ENCODE data around the gene ALPP.
"Not testable (repeated sequence)": the region's sequence is repeated elsewhere in the genome, so short reads cannot be mapped to it uniquely, and the experiment has no call there.

The ALPP gene
- 0 reads per million in 4 experiments for total RNA-seq

DNA sequence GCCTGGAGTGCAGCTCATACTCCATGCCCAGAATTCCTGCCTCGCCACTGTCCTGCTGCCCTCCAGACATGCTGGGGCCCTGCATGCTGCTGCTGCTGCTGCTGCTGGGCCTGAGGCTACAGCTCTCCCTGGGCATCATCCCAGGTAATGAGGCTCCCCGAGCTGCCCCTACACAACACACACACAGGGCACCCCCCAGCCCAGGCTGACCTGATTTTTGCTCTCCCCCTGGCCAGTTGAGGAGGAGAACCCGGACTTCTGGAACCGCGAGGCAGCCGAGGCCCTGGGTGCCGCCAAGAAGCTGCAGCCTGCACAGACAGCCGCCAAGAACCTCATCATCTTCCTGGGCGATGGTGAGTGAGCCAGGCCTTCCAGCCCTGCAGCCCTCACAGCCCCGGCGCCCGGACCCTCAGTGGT lies at the start of gene ALPP:
Gene ALPP, plus strand, starts transcription at position 17 of the 417 bp plus-strand sequence. Its CDS starts 52 bp downstream, at position 69.
- not testable (repeated sequence) for DNase-seq

GRCh38 chr2:232329716-232330067 lies 48.9 kb upstream of the ALPP start:
- no peak for DNase-seq

GRCh38 chr2:232330068-232330999 lies 48.2 kb upstream of the ALPP start:
- DNase-seq, result no peak

GRCh38 chr2:232331061-232331460 lies 47.5 kb upstream of the ALPP start:
- DNase-seq, result not testable (repeated sequence)

DNA sequence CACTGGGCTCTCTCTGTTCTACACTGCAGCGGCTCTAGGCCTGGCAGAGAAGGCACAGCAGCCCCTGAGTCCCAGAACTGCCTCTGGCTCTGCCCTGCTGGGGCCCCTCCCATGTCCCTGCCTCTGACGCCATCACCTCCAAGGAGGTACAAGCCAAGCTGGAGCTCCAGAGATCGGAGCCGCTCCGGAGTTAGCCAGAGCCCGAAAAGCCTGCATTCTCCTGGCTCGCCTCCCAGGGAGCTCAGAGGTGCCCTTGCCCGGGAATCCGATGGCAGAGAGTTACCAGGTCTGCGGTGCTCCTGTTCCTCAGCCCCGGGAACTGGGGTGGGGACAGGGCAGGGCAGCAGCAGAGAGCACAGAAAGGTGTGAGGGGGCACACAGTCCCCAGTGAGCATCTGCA lies 46.9 kb upstream of the ALPP start:
- not testable (repeated sequence) for DNase-seq

- not testable (repeated sequence) for DNase-seq
Observed at GRCh38 chr2:232332244-232332939, 46.2 kb upstream of the ALPP start.

- DNase-seq, result no peak
Observed at GRCh38 chr2:232332940-232333259, 45.7 kb upstream of the ALPP start.

DNA sequence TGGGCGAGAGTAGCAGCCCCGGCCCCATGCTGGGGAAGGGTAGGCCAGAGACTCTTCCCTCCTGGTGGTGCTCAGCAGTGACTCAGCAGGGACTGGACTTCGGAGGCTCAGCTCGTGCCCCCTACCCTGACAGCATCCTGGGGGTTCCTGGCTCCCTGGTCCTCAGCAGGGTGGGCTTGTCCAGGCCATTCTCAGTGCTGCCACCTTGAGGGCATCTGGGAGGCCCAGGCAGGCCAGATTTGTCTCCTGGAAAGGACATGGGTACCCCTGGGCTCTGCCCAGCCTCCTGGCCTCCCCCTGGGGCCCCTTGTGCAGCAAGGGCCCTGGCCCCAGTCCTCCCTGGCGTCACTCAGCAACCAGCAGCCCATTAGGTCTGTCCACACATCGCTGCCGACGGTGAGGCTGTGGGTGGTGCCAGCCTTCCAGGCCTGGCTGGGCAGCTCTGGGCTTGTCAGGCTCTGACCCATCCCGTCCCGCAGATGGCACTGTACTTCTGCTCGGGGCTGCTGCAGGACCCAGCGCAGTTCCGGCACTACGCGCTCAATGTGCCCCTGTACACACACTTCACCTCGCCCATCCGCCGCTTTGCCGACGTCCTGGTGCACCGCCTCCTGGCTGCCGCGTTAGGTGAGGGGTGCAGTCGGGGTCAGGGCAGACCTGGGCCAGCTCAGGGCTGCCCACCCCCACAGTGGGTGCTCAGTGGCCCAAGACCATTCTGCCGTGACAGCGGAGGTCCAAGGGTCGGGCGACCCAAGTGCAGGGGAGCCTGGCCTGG lies 45.0 kb upstream of the ALPP start:
- no peak for DNase-seq

DNA sequence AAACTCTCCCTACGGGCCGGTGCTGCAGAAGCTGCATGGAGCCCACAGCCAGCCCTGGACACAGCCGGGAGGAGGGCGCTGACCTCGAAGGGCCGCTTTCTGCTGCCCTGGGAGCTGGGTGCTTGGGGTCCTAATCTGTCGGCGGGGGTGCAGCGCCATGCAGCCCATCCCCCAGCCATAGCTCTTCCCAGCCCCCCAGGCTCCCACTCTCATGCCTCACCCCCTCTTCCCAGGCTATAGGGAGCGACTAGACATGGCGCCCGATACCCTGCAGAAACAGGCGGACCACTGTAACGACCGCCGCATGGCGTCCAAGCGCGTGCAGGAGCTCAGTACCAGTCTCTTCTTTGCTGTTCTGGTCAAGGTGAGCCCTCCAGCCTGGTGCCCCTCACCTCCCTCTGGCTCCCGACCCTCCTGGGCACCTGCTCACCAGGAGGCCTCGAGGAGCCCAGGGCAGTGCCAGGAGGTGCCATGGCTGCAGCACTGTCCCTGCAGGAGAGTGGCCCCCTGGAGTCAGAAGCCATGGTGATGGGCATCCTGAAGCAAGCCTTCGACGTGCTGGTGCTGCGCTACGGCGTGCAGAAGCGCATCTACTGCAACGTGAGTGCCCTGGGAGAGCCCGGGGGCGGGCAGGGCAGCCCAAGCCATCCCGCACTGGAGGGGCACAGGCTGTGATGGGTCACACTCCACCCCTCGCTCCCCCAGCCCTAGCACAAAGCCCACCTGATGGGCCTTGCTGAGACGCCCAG lies 44.2 kb upstream of the ALPP start:
- DNase-seq, result not testable (repeated sequence)

- DNase-seq, result not testable (repeated sequence)
Observed at GRCh38 chr2:232334885-232335205, 43.7 kb upstream of the ALPP start.

DNA sequence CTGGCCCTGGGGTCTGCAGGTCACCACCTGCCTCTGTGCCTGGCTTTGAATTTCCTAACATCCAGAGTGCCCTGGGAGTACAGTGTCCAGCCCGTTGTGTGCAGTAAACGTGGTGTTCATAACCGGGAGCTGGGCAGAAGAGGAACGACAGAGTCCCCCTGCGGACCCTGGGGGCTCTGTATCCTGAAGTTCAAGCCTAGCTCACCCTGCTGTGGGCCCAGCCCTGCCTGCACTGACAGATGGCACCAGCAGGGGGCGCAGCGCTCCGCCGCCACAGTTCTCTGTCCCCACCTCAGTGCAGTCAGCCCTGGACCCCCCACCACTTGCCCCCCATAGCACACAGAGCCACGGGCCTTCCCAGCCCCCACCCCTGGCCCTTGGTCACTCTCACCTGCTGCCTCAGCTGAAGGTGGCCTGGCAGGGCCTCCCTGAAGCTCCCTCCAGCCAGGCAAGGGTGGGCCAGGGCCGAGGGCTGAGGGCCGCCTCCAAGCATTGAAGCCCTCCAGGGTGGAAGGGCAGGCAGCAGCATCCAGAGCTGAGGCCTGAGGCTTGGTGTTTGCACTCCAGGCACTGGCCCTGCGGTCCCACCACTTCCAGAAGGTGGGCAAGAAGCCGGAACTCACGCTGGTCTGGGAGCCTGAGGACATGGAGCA lies 43.2 kb upstream of the ALPP start:
- not testable (repeated sequence) for DNase-seq

GRCh38 chr2:232335859-232336215 lies 42.7 kb upstream of the ALPP start:
- no peak for DNase-seq

- no peak for DNase-seq
Observed at GRCh38 chr2:232336241-232336736, 42.3 kb upstream of the ALPP start.

DNA sequence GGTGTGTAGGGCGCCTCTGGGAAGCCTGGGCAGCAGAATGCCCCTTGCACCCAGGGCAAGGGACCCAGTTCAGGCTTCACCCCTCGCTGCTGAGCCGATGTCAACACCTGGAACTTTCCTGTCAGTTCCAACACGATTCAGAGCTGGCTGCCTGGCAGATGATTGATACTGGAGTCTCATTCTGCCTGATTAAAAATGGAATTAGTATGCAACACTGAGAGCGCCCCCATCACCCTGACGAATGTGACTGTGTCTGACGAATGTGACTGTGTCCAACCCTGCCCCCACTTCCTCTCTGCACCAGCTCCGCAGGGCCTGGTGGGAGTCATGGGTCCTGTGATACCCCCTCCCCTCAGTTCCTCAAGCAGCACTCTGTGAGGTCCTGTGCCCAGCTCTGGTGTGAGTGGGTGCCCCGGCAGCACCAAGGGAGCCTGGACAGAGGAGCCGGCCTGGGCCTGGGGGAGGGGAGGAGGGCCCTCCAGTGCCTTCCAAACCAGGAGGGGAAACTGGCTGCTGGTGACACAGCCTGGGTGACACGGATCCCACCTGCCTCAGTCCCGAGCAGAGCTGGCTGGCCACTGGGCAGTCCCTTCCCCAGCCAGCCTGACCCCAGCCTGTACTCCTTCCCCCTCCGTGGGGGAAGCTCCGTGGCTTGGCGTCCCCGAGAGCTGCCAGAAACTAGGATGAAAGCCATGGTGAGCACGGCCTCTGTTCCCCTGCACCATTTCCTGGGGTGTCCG lies 41.4 kb upstream of the ALPP start:
- DNase-seq, result no peak

GRCh38 chr2:232338094-232338758 lies 40.3 kb upstream of the ALPP start:
- DNase-seq, result not testable (repeated sequence)

DNA sequence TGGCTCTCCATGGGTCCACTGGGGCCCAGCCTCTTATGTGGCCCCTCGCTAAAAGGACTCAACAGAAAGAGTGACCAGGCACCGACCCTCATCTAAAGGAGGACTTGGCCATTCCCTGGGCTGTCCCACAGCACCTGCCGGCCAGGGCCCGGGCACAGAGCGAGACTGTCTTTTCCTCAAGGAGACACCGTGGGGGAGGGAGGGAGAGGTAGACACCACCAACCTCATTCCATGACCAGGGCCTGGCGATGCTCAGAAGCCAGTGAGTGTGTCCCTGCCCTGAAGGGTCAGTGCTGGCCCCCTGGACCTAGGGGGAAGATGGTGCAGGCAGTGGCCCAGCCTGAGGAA lies 39.8 kb upstream of the ALPP start:
- DNase-seq, result no peak

DNA sequence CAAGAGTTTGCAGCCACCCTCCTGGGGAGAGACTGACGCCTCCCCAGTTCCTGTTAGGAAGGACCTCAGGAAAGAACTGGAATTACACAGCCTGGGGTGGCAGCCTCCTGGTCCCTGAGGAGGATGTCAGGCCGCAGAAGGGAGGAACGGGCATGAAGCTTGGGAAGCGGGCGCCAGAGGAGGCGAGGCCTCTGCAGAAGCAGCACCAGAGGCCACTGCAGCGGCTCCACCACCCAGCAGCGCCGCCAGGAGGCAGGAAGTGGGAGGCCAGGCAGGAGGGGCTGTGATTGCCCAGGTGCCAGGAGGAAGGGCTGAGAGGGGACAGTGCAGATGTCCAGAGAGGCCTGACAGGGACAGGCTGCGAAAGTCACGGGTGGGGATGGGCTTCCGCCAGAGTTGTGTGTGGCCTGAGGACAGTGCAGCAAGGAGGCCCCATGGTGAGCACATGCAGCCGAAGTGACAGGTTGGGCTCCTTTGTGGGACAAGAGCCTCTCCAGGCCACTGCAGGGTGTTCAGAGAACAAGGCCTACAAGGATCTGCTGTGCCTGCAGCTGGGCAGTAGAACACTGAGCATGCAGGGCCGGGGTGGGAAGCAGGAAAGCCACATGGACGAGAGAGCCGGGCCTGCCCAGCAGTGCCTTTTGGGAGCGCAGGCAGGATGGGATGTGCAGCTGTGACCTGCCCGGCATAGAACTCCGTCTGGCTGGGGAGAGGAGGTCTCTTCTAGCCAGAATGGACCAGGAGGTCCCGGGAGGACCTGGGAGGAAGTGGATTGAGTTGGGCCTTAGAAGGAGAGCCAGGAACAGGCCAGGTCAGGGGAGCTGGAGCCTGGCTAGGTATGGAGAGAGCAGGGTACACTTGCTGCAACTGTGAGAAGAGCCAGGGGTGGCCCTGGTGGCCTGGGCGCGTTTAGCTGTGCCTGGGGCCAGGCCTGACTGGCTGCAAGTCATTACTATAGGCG lies 39.1 kb upstream of the ALPP start:
- DNase-seq, result no peak

- no peak for DNase-seq
Observed at GRCh38 chr2:232340171-232340935, 38.2 kb upstream of the ALPP start.

Measured in effector CD8-positive, alpha-beta T cell (primary cell).